B cell (primary cell): Measurements from ENCODE around the gene DEPDC1B. TPM values are rescaled to one million over a fixed set of nuclear protein-coding genes. Genes with fewer than 3 reads are reported as not detected.
A peak's percentile ranks its signal among the peaks of the same experiment; 100 is the strongest.

ENCODE experiments used
- ATAC-seq: fragments of 200-7000 bp; cut with Tn5 transposase; one replicate; pipeline ENCODE4 v1.10.0; 2021; ENCODE audit warnings: low read depth, mild to moderate bottlenecking, moderate number of reproducible peaks, moderate library complexity
- CTCF ChIA-PET: fragments of 350-600 bp; sonication (Branson Sonifier 250); formaldehyde crosslinking; loops from one replicate; lab custom pipeline; 2021; ENCODE audit warnings: antibody characterized with exemption, inconsistent platforms; lab: Charles Lee
- POLR2A ChIA-PET: fragments of 350-600 bp; sonication (Branson Sonifier 250); formaldehyde crosslinking; loops from one replicate; lab custom pipeline; 2021; ENCODE audit warnings: antibody characterized with exemption; lab: Charles Lee
- DNase-seq: peaks from one replicate; pipeline ENCODE4 v3.0.0; 2013
- H2AFZ ChIP-seq: 2 replicates; pipeline ENCODE4 v1.6.1; 2012; ENCODE audit warnings: mild to moderate bottlenecking, low read depth, low read length; ENCODE audit not compliant: insufficient read depth, poor library complexity, severe bottlenecking
- H3K27ac ChIP-seq, 2 donors: 1 replicate in 1 of 2; 2 replicates in 1 of 2; pipeline ENCODE4 v1.5.1; 2012 to 2013; ENCODE audit warnings: low read length in 2 of 2, mild to moderate bottlenecking in 2 of 2, moderate library complexity in 1 of 2
- H3K27me3 ChIP-seq, 4 experiments: fragments of 200-600 bp in 1 of 4; sonication (generic) in 1 of 4; replicated peaks in 1 of 4; 1 replicate in 2 of 4; 2 replicates in 2 of 4; pipeline versions ENCODE4 v1.6.1 to v1.7.0; 2013 to 2016; ENCODE audit warnings: low read length in 3 of 4, mild to moderate bottlenecking in 2 of 4, mixed read lengths in 1 of 4, moderate library complexity in 1 of 4; ENCODE audit not compliant: insufficient read depth in 4 of 4, control insufficient read depth in 3 of 4; ENCODE audit errors: control extremely low read depth in 1 of 4
- H3K36me3 ChIP-seq, 2 experiments: replicated peaks in 1 of 2; 1 replicate in 1 of 2; 2 replicates in 1 of 2; pipeline versions ENCODE4 v1.6.1 to v1.7.1; 2013; ENCODE audit warnings: low read length in 1 of 2; ENCODE audit not compliant: insufficient read depth in 2 of 2, control insufficient read depth in 1 of 2; ENCODE audit errors: control extremely low read depth in 1 of 2, extremely low read depth in 1 of 2
- H3K4me1 ChIP-seq, 2 donors: fragments of 200-600 bp in 1 of 2; sonication (generic) in 1 of 2; 1 replicate in 1 of 2; 2 replicates in 1 of 2; pipeline versions ENCODE4 v1.5.1 to v1.6.1; 2013 to 2017; ENCODE audit warnings: low read length in 2 of 2; ENCODE audit not compliant: control insufficient read depth in 2 of 2, insufficient read depth in 2 of 2
- H3K4me2 ChIP-seq: replicated peaks from 2 replicates; pipeline ENCODE3; 2012; ENCODE audit warnings: mild to moderate bottlenecking, low read depth, low read length; ENCODE audit not compliant: poor library complexity, severe bottlenecking
- H3K4me3 ChIP-seq, 5 experiments: fragments of 200-600 bp in 1 of 5; sonication (generic) in 1 of 5; 1 replicate in 3 of 5; 2 replicates in 2 of 5; pipeline versions ENCODE4 v1.5.1 to v1.7.0; 2011 to 2016; ENCODE audit warnings: low read length in 4 of 5, mild to moderate bottlenecking in 4 of 5, low read depth in 2 of 5, control low read depth in 1 of 5, moderate library complexity in 1 of 5; ENCODE audit not compliant: insufficient read depth in 1 of 5; ENCODE audit errors: control extremely low read depth in 1 of 5, extremely low read depth in 1 of 5
- H3K79me2 ChIP-seq: fragments of 200-600 bp; sonication (generic); one replicate; pipeline ENCODE4 v1.6.0; 2016; ENCODE audit warnings: low read length; ENCODE audit not compliant: control insufficient read depth, insufficient read depth
- H3K9ac ChIP-seq: fragments of 200-600 bp; sonication (generic); 2 replicates; pipeline ENCODE4 v1.6.1; 2017; ENCODE audit warnings: mild to moderate bottlenecking, low read length, moderate library complexity
- H3K9me3 ChIP-seq, 3 donors: one replicate each; pipeline versions ENCODE4 v1.6.1 to v1.7.1; 2013; ENCODE audit warnings: low read length in 2 of 3; ENCODE audit not compliant: control insufficient read depth in 2 of 3, insufficient read depth in 1 of 3; ENCODE audit errors: control extremely low read depth in 1 of 3
- H4K20me1 ChIP-seq: 2 replicates; pipeline ENCODE4 v1.6.0; 2012; ENCODE audit warnings: mild to moderate bottlenecking, low read length; ENCODE audit not compliant: insufficient read depth, control insufficient read depth, poor library complexity, severe bottlenecking
- H3K27ac Mint-ChIP-seq: one replicate; pipeline ENCODE4 v1.8.0; 2021; ENCODE audit warnings: mixed read lengths
- H3K27me3 Mint-ChIP-seq: one replicate; pipeline ENCODE4 v1.8.0; 2021; ENCODE audit warnings: mixed read lengths
- H3K4me1 Mint-ChIP-seq: one replicate; pipeline ENCODE4 v1.8.0; 2021; ENCODE audit warnings: mixed read lengths
- H3K4me3 Mint-ChIP-seq: one replicate; pipeline ENCODE4 v1.8.0; 2021; ENCODE audit warnings: mixed read lengths
- H3K9me3 Mint-ChIP-seq: one replicate; pipeline ENCODE4 v1.8.0; 2022; ENCODE audit warnings: mixed read lengths; ENCODE audit not compliant: insufficient read depth
- EZH2 ChIP-seq: IDR thresholded peaks from 2 replicates; pipeline ENCODE4 v1.6.1; 2012; ENCODE audit warnings: borderline replicate concordance, low read depth, mild to moderate bottlenecking, moderate library complexity, low read length; ENCODE audit not compliant: insufficient read depth, poor library complexity, severe bottlenecking
- WGBS: methylation state at CpG from one replicate; pipeline ENCODE4 v1.1.5; 2013; ENCODE audit warnings: missing lambda C conversion rate; ENCODE audit not compliant: insufficient coverage; 5-methylcytosine and 5-hydroxymethylcytosine counted together
- intact Hi-C: fragments of 100-400 bp; cut with micrococcal nuclease; formaldehyde crosslinking; loops from one replicate; pipeline ENCODE4 v1.10.0; 2022
- polyA minus RNA-seq: library from RNA; depleted of rRNA, polyadenylated mRNA; stranded (reverse); fragments of >200 nt; gene quantifications from 2 replicates; pipeline ENCODE4 v1.2.3, GENCODE V29; 2012
- polyA plus RNA-seq: library from polyadenylated mRNA; depleted of rRNA; stranded (reverse); fragments of >200 nt; gene quantifications from 2 replicates; pipeline ENCODE4 v1.2.3, GENCODE V29; 2012
- total RNA-seq, 2 donors: library from RNA; stranded (reverse); fragments of 120-200 nt in 1 of 2; gene quantifications; 1 replicate in 1 of 2; 2 replicates in 1 of 2; pipeline versions ENCODE4 v1.2.3 to v1.2.4, GENCODE V29; 2013 to 2022
- TF ChIP-seq, protein P1 (sequence below): fragments of 200-600 bp; IDR thresholded peaks from one replicate; pipeline ENCODE4 v1.8.0; 2022; ENCODE audit warnings: antibody characterized with exemption, mild to moderate bottlenecking

Gene DEPDC1B, protein sequence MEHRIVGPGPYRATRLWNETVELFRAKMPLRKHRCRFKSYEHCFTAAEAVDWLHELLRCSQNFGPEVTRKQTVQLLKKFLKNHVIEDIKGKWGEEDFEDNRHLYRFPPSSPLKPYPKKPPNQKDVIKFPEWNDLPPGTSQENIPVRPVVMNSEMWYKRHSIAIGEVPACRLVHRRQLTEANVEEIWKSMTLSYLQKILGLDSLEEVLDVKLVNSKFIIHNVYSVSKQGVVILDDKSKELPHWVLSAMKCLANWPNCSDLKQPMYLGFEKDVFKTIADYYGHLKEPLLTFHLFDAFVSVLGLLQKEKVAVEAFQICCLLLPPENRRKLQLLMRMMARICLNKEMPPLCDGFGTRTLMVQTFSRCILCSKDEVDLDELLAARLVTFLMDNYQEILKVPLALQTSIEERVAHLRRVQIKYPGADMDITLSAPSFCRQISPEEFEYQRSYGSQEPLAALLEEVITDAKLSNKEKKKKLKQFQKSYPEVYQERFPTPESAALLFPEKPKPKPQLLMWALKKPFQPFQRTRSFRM
- total RNA-seq (0.25 and 0.85 TPM in 2 replicates), polyA plus RNA-seq (0.04 TPM in 2 replicates), polyA minus RNA-seq (0.34 and 0.86 TPM in 2 replicates)
- total RNA-seq (2013), result 0.51 TPM

GRCh38 chr5:60699609-60700415 is at the start of gene DEPDC1B:
Gene DEPDC1B (minus strand): TSS chr5:60700166. CDS start chr5:60700093, 73 bp downstream.
- WGBS, result under 1% methylated on average over 71 of the region's 72 CpGs
- CTCF ChIA-PET, result interaction anchor here (0.8 to 2.1 kb wide), 8 partner anchors 8 to 895 kb away, joined by 3 to 13 read pairs (median 4); no protein-coding TSS in a partner anchor

DNA sequence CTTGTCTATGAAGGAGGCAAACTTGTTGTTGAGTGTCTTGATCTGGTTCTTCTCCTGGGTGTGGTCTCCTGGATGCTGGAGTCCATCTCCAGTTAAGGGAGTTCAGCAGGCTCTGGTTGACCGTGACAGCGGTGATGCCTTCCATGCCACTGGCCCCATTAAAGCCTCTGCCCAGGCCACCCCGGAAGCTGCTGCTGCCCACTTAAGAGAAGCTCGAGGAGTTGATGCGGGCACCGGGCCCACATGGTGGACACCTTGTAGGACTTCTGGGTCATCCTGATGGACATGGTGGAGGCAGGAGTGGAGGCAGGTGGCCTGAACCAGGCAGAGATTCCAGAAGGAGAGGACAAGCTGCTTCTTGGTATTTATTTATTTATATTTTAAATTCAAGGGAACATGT is 44.7 kb upstream of the DEPDC1B start:
- WGBS, result 95% methylated on average over 6 of the region's 6 CpGs
- H4K20me1 ChIP-seq, result no peaks in the 10 kb centered on the region
- no peak overlapping the region for H3K4me3 Mint-ChIP-seq
- H3K27ac Mint-ChIP-seq, result no peak overlapping the region
- CTCF ChIA-PET, result no interaction called here
- H3K27me3 ChIP-seq, result no peaks in the 10 kb centered on the region
- H3K4me3 ChIP-seq, result no peak overlapping the region
- H2AFZ ChIP-seq, result no peak overlapping the region
- peaks cover 10% of the 10 kb centered on the region for H3K9me3 Mint-ChIP-seq
- no peak for ATAC-seq
- intact Hi-C loops, result no loop called here
- peaks cover 4% of the 10 kb centered on the region for H3K27me3 Mint-ChIP-seq
- H3K4me2 ChIP-seq, result no peak overlapping the region
- DNase-seq, result no peak
- H3K79me2 ChIP-seq, result no peaks in the 10 kb centered on the region
- no peaks in the 10 kb centered on the region for H3K36me3 ChIP-seq
- H3K9me3 ChIP-seq, result peaks cover 0 to 8% (median 6%) of the 10 kb centered on the region in 3 donors
- no peaks in the 10 kb centered on the region for H3K4me1 ChIP-seq
- no peak overlapping the region for H3K27ac ChIP-seq
- POLR2A ChIA-PET, result no interaction called here
- TF ChIP-seq, protein P1, sequence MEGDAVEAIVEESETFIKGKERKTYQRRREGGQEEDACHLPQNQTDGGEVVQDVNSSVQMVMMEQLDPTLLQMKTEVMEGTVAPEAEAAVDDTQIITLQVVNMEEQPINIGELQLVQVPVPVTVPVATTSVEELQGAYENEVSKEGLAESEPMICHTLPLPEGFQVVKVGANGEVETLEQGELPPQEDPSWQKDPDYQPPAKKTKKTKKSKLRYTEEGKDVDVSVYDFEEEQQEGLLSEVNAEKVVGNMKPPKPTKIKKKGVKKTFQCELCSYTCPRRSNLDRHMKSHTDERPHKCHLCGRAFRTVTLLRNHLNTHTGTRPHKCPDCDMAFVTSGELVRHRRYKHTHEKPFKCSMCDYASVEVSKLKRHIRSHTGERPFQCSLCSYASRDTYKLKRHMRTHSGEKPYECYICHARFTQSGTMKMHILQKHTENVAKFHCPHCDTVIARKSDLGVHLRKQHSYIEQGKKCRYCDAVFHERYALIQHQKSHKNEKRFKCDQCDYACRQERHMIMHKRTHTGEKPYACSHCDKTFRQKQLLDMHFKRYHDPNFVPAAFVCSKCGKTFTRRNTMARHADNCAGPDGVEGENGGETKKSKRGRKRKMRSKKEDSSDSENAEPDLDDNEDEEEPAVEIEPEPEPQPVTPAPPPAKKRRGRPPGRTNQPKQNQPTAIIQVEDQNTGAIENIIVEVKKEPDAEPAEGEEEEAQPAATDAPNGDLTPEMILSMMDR, result no peak
- TF ChIP-seq EZH2, result no peak
- H3K4me1 Mint-ChIP-seq, result no peaks in the 10 kb centered on the region
- no peak overlapping the region for H3K9ac ChIP-seq

More at GRCh38 chr5:60699609-60700415, at the start of gene DEPDC1B:
- no peaks in the 10 kb centered on the region for H3K27me3 Mint-ChIP-seq
- H3K4me3 Mint-ChIP-seq, result peak within 1 kb of the TSS; percentile 95
- TF ChIP-seq EZH2, result no peak
- intact Hi-C loops, result loop anchor here (5.0 kb wide), 1 partner anchor 247 kb away; the partner anchor contains the start of genes ERCC8 and NDUFAF2
- ATAC-seq (peak; percentile 88), DNase-seq (peak; percentile 86)
- H3K79me2 ChIP-seq, result no peaks in the 10 kb centered on the region
- peaks cover 16% of the 10 kb centered on the region for H3K4me1 Mint-ChIP-seq
- H3K4me3 ChIP-seq, result peak within 1 kb of the TSS; percentile 79 to 89 (median 85)
- peak within 1 kb of the TSS in 1 of 2 donors; percentile 41 for H3K27ac ChIP-seq
- no peaks in the 10 kb centered on the region for H3K9me3 Mint-ChIP-seq
- H3K27me3 ChIP-seq, result peaks cover 0 to 8% (median 0%) of the 10 kb centered on the region in 4 experiments
- peaks cover 4 to 17% of the 10 kb centered on the region in 2 donors for H3K4me1 ChIP-seq
- peaks cover 0 to 4% (median 0%) of the 10 kb centered on the region in 3 donors for H3K9me3 ChIP-seq
- no peaks in the 10 kb centered on the region for H3K36me3 ChIP-seq
- POLR2A ChIA-PET, result interaction anchor here (1.0 kb wide), 1 partner anchor 1573 kb away, joined by 3 read pairs; no protein-coding TSS in a partner anchor
- peak within 1 kb of the TSS; percentile 95 for H3K4me2 ChIP-seq
- peak within 1 kb of the TSS; percentile 55 for H3K27ac Mint-ChIP-seq
- H4K20me1 ChIP-seq, result no peaks in the 10 kb centered on the region
- peak within 1 kb of the TSS; percentile 95 for H2AFZ ChIP-seq
- H3K9ac ChIP-seq, result peak within 1 kb of the TSS; percentile 82
